Measurements from ENCODE around the gene MEGF6. TPM values are rescaled to one million over a fixed set of nuclear protein-coding genes. Genes with fewer than 3 reads are reported as not detected.

MEGF6 gene
- total RNA-seq, 1 experiment from 2014 or later: 32.4 TPM

DNA sequence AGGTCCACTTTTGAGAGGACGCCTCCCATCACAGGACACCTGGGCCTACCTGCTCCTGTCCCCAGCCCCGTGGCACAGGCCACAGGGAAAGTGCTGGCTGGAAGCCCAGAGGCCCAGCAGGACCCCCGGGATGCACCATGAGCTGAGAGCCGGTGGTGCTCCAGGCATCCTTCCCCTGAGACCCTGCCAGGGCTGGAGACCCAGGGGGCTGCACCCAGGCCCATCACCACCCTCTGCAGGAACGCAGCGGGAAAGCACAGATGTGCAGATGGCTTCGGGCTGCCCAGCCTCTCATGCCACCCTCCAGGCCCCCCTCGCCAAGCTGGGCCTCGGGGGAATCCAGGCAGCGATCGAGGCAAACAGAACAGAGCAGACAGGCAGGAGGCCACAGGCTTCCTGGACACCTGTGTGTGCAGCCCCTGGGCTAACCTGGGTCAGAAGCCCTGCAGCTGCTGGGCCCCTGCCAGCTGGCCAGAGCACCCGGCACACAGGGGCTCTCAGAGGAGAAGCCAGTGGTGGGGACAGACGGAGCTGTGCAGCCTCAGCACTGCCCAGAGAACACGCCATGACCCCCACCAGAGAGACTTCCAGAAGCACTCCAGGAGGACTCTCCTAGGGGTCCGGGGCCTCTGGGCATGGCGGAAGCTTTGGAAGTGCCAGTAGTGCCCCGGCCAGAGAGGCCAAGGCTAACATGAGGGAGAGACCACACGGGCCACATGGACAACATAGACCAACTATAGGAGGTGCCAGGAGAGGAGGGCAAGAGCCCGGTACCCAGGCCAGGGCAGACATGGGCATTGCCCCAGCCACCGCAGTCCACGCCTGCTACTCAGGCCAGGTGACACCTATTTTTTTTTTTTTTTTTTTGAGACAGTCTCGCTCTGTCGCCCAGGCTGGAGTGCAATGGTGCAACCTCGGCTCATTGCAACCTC, 85.5 kb downstream of the MEGF6 start:
- Mint-ChIP-seq H3K36me3 (ENCODE audit: insufficient read depth, unreplicated experiment) (peaks cover 5% of the 10 kb centered on the region), H3K4me3 (ENCODE audit: low read depth, unreplicated experiment) (no peak overlapping the region), H3K4me1 (ENCODE audit: low read depth, unreplicated experiment) (no peaks in the 10 kb centered on the region), H3K9me3 (ENCODE audit: low read depth, unreplicated experiment) (no peaks in the 10 kb centered on the region), H3K27me3 (ENCODE audit: unreplicated experiment) (no peaks in the 10 kb centered on the region), H3K27ac (ENCODE audit: unreplicated experiment) (no peak overlapping the region)
- intact Hi-C loops (cut with micrococcal nuclease; ENCODE audit: unreplicated experiment): no loop called here
- TF ChIP-seq, protein P1, sequence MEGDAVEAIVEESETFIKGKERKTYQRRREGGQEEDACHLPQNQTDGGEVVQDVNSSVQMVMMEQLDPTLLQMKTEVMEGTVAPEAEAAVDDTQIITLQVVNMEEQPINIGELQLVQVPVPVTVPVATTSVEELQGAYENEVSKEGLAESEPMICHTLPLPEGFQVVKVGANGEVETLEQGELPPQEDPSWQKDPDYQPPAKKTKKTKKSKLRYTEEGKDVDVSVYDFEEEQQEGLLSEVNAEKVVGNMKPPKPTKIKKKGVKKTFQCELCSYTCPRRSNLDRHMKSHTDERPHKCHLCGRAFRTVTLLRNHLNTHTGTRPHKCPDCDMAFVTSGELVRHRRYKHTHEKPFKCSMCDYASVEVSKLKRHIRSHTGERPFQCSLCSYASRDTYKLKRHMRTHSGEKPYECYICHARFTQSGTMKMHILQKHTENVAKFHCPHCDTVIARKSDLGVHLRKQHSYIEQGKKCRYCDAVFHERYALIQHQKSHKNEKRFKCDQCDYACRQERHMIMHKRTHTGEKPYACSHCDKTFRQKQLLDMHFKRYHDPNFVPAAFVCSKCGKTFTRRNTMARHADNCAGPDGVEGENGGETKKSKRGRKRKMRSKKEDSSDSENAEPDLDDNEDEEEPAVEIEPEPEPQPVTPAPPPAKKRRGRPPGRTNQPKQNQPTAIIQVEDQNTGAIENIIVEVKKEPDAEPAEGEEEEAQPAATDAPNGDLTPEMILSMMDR (IDR thresholded peaks at IDR 0.05; ENCODE audit: unreplicated experiment): no peak
- no TSS peak for BruUV-seq (replicated peaks)
- CTCF ChIA-PET: no interaction called here
- no peak for DNase-seq

DNA sequence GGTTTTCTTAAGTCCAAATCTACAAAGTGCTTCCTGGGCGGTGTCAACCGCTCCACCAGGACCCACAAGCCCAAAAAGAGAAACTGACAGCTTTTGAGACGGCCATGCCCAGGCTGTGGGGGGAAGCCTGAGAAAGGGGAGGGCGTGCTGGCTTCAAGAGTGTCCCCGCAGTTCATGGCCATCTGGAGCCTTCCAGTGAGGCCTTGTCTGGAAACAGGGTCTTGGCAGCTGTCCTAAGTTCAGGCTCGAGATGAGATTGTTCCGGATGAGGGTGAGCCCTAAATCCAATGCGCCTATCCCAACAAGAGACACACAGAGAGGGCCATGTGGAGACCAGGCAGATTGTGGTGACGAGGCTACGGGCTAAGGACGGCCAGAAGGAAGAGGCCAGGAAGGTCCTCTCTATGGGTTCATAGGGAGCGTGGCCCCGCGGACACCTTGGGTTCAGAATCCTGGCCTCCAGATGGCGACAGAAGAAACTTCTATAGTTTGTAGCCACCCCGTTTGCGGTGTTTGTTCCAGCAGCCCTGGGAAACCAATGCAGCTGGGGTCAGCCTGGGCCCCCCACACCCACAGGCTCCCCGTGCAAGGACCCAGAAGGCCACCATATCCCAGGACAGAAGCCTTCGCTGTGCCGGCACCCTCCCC, 86.6 kb downstream of the MEGF6 start:
- Mint-ChIP-seq H3K27me3 (ENCODE audit: unreplicated experiment) (no peaks in the 10 kb centered on the region), H3K4me1 (ENCODE audit: low read depth, unreplicated experiment) (no peaks in the 10 kb centered on the region), H3K27ac (ENCODE audit: unreplicated experiment) (no peak overlapping the region), H3K36me3 (ENCODE audit: insufficient read depth, unreplicated experiment) (no peaks in the 10 kb centered on the region), H3K9me3 (ENCODE audit: low read depth, unreplicated experiment) (no peaks in the 10 kb centered on the region), H3K4me3 (ENCODE audit: low read depth, unreplicated experiment) (no peak overlapping the region)
- CTCF ChIA-PET: no interaction called here
- no peak for DNase-seq
- TF ChIP-seq, protein P1 (IDR thresholded peaks at IDR 0.05; ENCODE audit: unreplicated experiment): no peak
- intact Hi-C loops (cut with micrococcal nuclease; ENCODE audit: unreplicated experiment): no loop called here
- no TSS peak for BruUV-seq (replicated peaks)

DNA sequence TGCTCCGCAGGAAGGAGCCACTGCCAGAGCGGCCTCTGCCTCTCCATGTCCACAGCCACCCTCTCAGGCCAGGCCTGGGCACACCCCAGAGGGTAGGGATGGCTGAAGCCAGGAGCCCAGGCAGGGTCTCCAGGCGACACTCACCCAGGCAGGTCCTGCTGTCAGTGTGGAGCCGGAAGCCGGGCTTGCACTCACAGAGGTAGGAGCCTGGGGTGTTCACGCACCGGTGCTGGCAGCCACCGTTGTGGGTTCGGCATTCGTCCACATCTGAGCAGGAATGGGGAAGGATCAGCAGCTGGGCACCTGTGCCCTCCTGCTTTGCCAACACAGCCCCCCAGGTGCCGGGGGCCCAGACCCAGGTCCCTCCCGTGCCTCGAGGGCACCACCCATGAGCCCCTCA, 87.3 kb downstream of the MEGF6 start:
- CTCF ChIA-PET: no interaction called here
- TF ChIP-seq, protein P1 (IDR thresholded peaks at IDR 0.05; ENCODE audit: unreplicated experiment): no peak
- no peak for DNase-seq
- no peaks in the 10 kb centered on the region for H3K4me1 Mint-ChIP-seq (ENCODE audit: low read depth, unreplicated experiment)
- H3K36me3 Mint-ChIP-seq (ENCODE audit: insufficient read depth, unreplicated experiment): no peaks in the 10 kb centered on the region
- no peaks in the 10 kb centered on the region for H3K9me3 Mint-ChIP-seq (ENCODE audit: low read depth, unreplicated experiment)
- no peaks in the 10 kb centered on the region for H3K27me3 Mint-ChIP-seq (ENCODE audit: unreplicated experiment)
- H3K4me3 Mint-ChIP-seq (ENCODE audit: low read depth, unreplicated experiment): no peak overlapping the region
- no TSS peak for BruUV-seq (replicated peaks)
- H3K27ac Mint-ChIP-seq (ENCODE audit: unreplicated experiment): no peak overlapping the region
- intact Hi-C loops (cut with micrococcal nuclease; ENCODE audit: unreplicated experiment): no loop called here

DNA sequence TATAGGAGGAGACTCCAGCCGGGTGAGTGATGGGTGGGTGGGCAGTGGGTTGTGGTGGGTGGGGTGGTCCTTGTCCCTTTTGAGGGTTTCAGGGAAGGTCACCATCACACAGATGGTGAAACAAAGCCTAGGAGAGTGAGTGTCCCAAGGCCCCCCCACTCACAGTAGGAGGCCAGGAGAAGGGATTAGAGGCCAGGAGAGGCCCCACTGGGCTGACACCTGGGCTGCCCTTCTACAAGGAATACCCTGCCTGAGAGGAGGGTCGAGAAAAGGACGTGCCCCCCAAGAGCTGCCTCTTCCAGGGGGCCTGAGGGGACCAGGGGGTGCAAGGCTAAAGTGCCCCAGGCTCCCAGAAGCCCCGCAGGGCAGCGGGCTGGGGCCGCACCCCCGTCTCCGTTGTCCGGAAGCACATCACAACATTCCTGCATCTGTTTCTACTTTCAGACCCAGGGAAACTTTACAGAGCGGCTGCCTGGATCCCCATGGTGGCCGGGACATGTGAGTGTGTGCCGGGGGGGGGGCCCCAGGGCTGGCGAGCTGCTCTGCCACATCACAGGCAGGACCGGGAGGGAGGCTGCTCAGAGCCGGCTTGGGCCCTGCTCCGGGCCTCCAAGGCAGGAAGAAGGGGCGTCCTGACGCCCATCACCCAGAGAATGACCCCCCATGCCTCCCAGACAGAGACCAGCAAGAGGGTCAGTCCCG, 88.6 kb downstream of the MEGF6 start:
- Mint-ChIP-seq H3K9me3 (ENCODE audit: low read depth, unreplicated experiment) (no peaks in the 10 kb centered on the region), H3K4me3 (ENCODE audit: low read depth, unreplicated experiment) (no peak overlapping the region), H3K27me3 (ENCODE audit: unreplicated experiment) (no peaks in the 10 kb centered on the region), H3K36me3 (ENCODE audit: insufficient read depth, unreplicated experiment) (peaks cover 5% of the 10 kb centered on the region), H3K4me1 (ENCODE audit: low read depth, unreplicated experiment) (no peaks in the 10 kb centered on the region), H3K27ac (ENCODE audit: unreplicated experiment) (no peak overlapping the region)
- BruUV-seq (replicated peaks): no TSS peak
- DNase-seq: no peak
- TF ChIP-seq, protein P1 (IDR thresholded peaks at IDR 0.05; ENCODE audit: unreplicated experiment): no peak
- CTCF ChIA-PET: no interaction called here
- intact Hi-C loops (cut with micrococcal nuclease; ENCODE audit: unreplicated experiment): no loop called here

Measured in Calu3 (cell line).